ENCODE measurements around the gene HLCS. TPM values are rescaled to one million over a fixed set of nuclear protein-coding genes. Genes with fewer than 3 reads are reported as not detected.

HLCS gene
- polyA plus RNA-seq, 3 donors, result 17.0 to 17.9 (median 17.2) TPM

GRCh38 chr21:36780861-36781260 lies 185.6 kb downstream of the HLCS start:
- no peak for DNase-seq

- no peak for DNase-seq
Observed at GRCh38 chr21:36776981-36777617, 189.4 kb downstream of the HLCS start.

- DNase-seq, result no peak
Observed at GRCh38 chr21:36773995-36774394, 192.5 kb downstream of the HLCS start.

GRCh38 chr21:36773117-36773516 lies 193.4 kb downstream of the HLCS start:
- no peak for DNase-seq

GRCh38 chr21:36769051-36769839 lies 197.2 kb downstream of the HLCS start:
- no peak for DNase-seq

- DNase-seq, result no peak
Observed at GRCh38 chr21:36768496-36768895, 198.0 kb downstream of the HLCS start.

- no peak for DNase-seq
Observed at GRCh38 chr21:36767096-36767495, 199.4 kb downstream of the HLCS start.

GRCh38 chr21:36766511-36766910 lies 200.0 kb downstream of the HLCS start:
- no peak for DNase-seq

- DNase-seq, result no peak
Observed at GRCh38 chr21:36765229-36765628, 201.2 kb downstream of the HLCS start.

- no peak for DNase-seq
Observed at GRCh38 chr21:36763305-36763704, 203.2 kb downstream of the HLCS start.

- DNase-seq, result no peak
Observed at GRCh38 chr21:36762642-36763041, 203.8 kb downstream of the HLCS start.

GRCh38 chr21:36761685-36762084 lies 204.8 kb downstream of the HLCS start:
- DNase-seq, result no peak

- DNase-seq, result peak; percentile 47
Observed at GRCh38 chr21:36759348-36760083, 207.0 kb downstream of the HLCS start.

GRCh38 chr21:36757196-36757595 lies 209.3 kb downstream of the HLCS start:
- DNase-seq, result no peak

- no peak for DNase-seq
Observed at GRCh38 chr21:36756527-36756926, 209.9 kb downstream of the HLCS start.

- DNase-seq, result no peak
Observed at GRCh38 chr21:36754241-36754898, 212.1 kb downstream of the HLCS start.

GRCh38 chr21:36753556-36753955 lies 212.9 kb downstream of the HLCS start:
- no peak for DNase-seq

- DNase-seq, result no peak
Observed at GRCh38 chr21:36751383-36751782, 215.1 kb downstream of the HLCS start.

GRCh38 chr21:36750576-36750959 lies 215.9 kb downstream of the HLCS start:
- DNase-seq, result no peak

GRCh38 chr21:36749935-36750575 lies 216.4 kb downstream of the HLCS start:
- DNase-seq, result no peak

GRCh38 chr21:36747815-36748383 lies 218.6 kb downstream of the HLCS start:
- no peak for DNase-seq

Data from renal pelvis (tissue), 4 donors.